Measurements from ENCODE around the gene OGFOD1.

DNA sequence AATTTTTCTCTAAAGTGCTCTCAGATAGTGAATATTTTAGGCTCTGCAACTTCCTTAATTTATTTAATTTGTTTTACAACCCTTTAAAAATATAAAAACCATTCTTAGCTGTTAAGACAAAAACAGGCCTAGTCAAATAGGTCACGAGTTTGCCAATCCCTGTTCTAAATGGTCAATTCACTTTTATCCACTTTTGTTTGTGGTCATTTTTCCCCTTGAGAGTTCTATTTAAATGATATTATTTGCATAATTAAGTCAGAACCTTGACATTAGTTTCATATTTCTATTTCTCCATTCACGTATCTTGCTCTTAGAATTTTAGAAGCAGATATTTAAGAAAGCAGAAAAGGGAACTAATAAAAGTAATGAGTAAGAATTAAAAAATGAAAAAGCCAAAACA, 30.0 kb upstream of the OGFOD1 start:
- TF ChIP-seq, protein P1, sequence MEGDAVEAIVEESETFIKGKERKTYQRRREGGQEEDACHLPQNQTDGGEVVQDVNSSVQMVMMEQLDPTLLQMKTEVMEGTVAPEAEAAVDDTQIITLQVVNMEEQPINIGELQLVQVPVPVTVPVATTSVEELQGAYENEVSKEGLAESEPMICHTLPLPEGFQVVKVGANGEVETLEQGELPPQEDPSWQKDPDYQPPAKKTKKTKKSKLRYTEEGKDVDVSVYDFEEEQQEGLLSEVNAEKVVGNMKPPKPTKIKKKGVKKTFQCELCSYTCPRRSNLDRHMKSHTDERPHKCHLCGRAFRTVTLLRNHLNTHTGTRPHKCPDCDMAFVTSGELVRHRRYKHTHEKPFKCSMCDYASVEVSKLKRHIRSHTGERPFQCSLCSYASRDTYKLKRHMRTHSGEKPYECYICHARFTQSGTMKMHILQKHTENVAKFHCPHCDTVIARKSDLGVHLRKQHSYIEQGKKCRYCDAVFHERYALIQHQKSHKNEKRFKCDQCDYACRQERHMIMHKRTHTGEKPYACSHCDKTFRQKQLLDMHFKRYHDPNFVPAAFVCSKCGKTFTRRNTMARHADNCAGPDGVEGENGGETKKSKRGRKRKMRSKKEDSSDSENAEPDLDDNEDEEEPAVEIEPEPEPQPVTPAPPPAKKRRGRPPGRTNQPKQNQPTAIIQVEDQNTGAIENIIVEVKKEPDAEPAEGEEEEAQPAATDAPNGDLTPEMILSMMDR (conservative IDR thresholded peaks at IDR 0.05; ENCODE audit: low read depth, low read length): no peak
- TF ChIP-seq EZH2 (IDR thresholded peaks at IDR 0.05; ENCODE audit: low read length, unreplicated experiment): no peak

All from PC-3 (cell line).